ENCODE data around the gene FAM177B.

The FAM177B gene

GRCh38 chr1:222736972-222737371, at the start of gene FAM177B:
Gene FAM177B (plus strand): TSS chr1:222737202. CDS start chr1:222746546, 9,344 bp downstream.
- no peak for DNase-seq (ENCODE audit: low read depth in 2 of 2)

- no peak for DNase-seq (ENCODE audit: low read depth in 2 of 2)
Observed at GRCh38 chr1:222691016-222691415, 46.0 kb upstream of the FAM177B start.

GRCh38 chr1:222694927-222695326, 42.1 kb upstream of the FAM177B start:
- DNase-seq (ENCODE audit: low read depth in 2 of 2): no peak

- DNase-seq (ENCODE audit: low read depth in 2 of 2): no peak
Observed at GRCh38 chr1:222696741-222697140, 40.3 kb upstream of the FAM177B start.

GRCh38 chr1:222697203-222697602, 39.8 kb upstream of the FAM177B start:
- DNase-seq (ENCODE audit: low read depth in 2 of 2): no peak

- DNase-seq (ENCODE audit: low read depth in 2 of 2): no peak
Observed at GRCh38 chr1:222697826-222698225, 39.2 kb upstream of the FAM177B start.

GRCh38 chr1:222702210-222702609, 34.8 kb upstream of the FAM177B start:
- no peak for DNase-seq (ENCODE audit: low read depth in 2 of 2)

GRCh38 chr1:222704260-222704659, 32.7 kb upstream of the FAM177B start:
- no peak for DNase-seq (ENCODE audit: low read depth in 2 of 2)

GRCh38 chr1:222706815-222707214, 30.2 kb upstream of the FAM177B start:
- no peak for DNase-seq (ENCODE audit: low read depth in 2 of 2)

- no peak for DNase-seq (ENCODE audit: low read depth in 2 of 2)
Observed at GRCh38 chr1:222709700-222710153, 27.3 kb upstream of the FAM177B start.

GRCh38 chr1:222711319-222712252, 25.4 kb upstream of the FAM177B start:
- peak; percentile 17 to 51 for DNase-seq (ENCODE audit: low read depth in 2 of 2)

GRCh38 chr1:222712253-222713090, 24.5 kb upstream of the FAM177B start, which contains the start of the genes AIDA and BROX:
Gene AIDA (minus strand): TSS chr1:222712491. CDS start chr1:222712317, 174 bp downstream.
Gene BROX (plus strand): TSS chr1:222712564. CDS start chr1:222715700, 3,136 bp downstream.
- peak; percentile 85 to 90 for DNase-seq (ENCODE audit: low read depth in 2 of 2)

GRCh38 chr1:222713091-222713961, 23.7 kb upstream of the FAM177B start:
- peak; percentile 81 to 85 for DNase-seq (ENCODE audit: low read depth in 2 of 2)

- DNase-seq (ENCODE audit: low read depth in 2 of 2): no peak
Observed at GRCh38 chr1:222716393-222716792, 20.6 kb upstream of the FAM177B start.

- no peak for DNase-seq (ENCODE audit: low read depth in 2 of 2)
Observed at GRCh38 chr1:222728746-222729145, 8.3 kb upstream of the FAM177B start.

GRCh38 chr1:222730866-222731265, 6.1 kb upstream of the FAM177B start:
- no peak for DNase-seq (ENCODE audit: low read depth in 2 of 2)

- DNase-seq (ENCODE audit: low read depth in 2 of 2): no peak
Observed at GRCh38 chr1:222732216-222733159, 4.5 kb upstream of the FAM177B start.

GRCh38 chr1:222734740-222735139, 2.3 kb upstream of the FAM177B start:
- DNase-seq (ENCODE audit: low read depth in 2 of 2): no peak

GRCh38 chr1:222736470-222736869, 532 bp upstream of the FAM177B start:
- no peak for DNase-seq (ENCODE audit: low read depth in 2 of 2)

- DNase-seq (ENCODE audit: low read depth in 2 of 2): no peak
Observed at GRCh38 chr1:222739465-222739864, 2.5 kb downstream of the FAM177B start.
